H1 (cell line): ENCODE data around the gene RAD54L.

Source experiments
- CHD1 ChIP-seq: IDR thresholded peaks from 2 replicates; pipeline ENCODE4 v1.6.1; 2012; ENCODE audit warnings: low read depth, low read length, improper control_type of control experiment
- EP300 ChIP-seq, 2 experiments: IDR thresholded peaks; 1 replicate in 1 of 2; 2 replicates in 1 of 2; pipeline ENCODE4 v1.6.1; 2011 to 2012; ENCODE audit warnings: low read depth in 2 of 2, low read length in 2 of 2, mild to moderate bottlenecking in 2 of 2, borderline replicate concordance in 1 of 2, inconsistent platforms in 1 of 2, moderate library complexity in 1 of 2
- RAD21 ChIP-seq, 2 experiments: IDR thresholded peaks in 1 of 2; conservative IDR thresholded peaks in 1 of 2; 2 replicates each; pipeline ENCODE4 v1.6.1; 2011; ENCODE audit warnings: low read depth in 2 of 2, low read length in 2 of 2, improper control_type of control experiment in 1 of 2, inconsistent platforms in 1 of 2, mild to moderate bottlenecking in 1 of 2, moderate library complexity in 1 of 2
- RBBP5 ChIP-seq: IDR thresholded peaks from 2 replicates; pipeline ENCODE4 v1.7.1; 2012; ENCODE audit warnings: low read depth, mild to moderate bottlenecking, inconsistent platforms, low read length, moderate library complexity, borderline replicate concordance
- RNF2 ChIP-seq: fragments of 200-900, 300-1000 bp; sonication (generic); IDR thresholded peaks from 2 replicates; pipeline ENCODE4 v1.7.1; 2016; ENCODE audit warnings: borderline replicate concordance, low read depth, mild to moderate bottlenecking, antibody characterized with exemption, low read length; ENCODE audit not compliant: poor library complexity, severe bottlenecking; ENCODE audit errors: missing control alignments

- TF ChIP-seq RAD21 (IDR thresholded peaks at IDR 0.05 in 1 of 2, conservative IDR thresholded peaks at IDR 0.05 in 1 of 2; ENCODE audit: low read depth in 2 of 2, low read length in 2 of 2): no peak
- no peak for TF ChIP-seq RBBP5
- TF ChIP-seq CHD1: no peak
- TF ChIP-seq RNF2: no peak
- TF ChIP-seq EP300 (IDR thresholded peaks at IDR 0.05; ENCODE audit: borderline replicate concordance in 1 of 2, low read depth in 2 of 2, low read length in 2 of 2): no peak
Observed at GRCh38 chr1:46224966-46225365, 22.6 kb upstream of the RAD54L start.
